HG02884 (cell line): ENCODE measurements around the gene MRPL36.
"Not testable (repeated sequence)": the region's sequence is repeated elsewhere in the genome, so short reads cannot be mapped to it uniquely, and the experiment has no call there.

Experiments
- ATAC-seq: cut with Tn5 transposase; IDR thresholded peaks from one replicate; pipeline ENCODE4 v1.9.1; 2021; ENCODE audit warnings: mild to moderate bottlenecking, moderate library complexity; ENCODE audit not compliant: unreplicated experiment

MRPL36 gene

DNA sequence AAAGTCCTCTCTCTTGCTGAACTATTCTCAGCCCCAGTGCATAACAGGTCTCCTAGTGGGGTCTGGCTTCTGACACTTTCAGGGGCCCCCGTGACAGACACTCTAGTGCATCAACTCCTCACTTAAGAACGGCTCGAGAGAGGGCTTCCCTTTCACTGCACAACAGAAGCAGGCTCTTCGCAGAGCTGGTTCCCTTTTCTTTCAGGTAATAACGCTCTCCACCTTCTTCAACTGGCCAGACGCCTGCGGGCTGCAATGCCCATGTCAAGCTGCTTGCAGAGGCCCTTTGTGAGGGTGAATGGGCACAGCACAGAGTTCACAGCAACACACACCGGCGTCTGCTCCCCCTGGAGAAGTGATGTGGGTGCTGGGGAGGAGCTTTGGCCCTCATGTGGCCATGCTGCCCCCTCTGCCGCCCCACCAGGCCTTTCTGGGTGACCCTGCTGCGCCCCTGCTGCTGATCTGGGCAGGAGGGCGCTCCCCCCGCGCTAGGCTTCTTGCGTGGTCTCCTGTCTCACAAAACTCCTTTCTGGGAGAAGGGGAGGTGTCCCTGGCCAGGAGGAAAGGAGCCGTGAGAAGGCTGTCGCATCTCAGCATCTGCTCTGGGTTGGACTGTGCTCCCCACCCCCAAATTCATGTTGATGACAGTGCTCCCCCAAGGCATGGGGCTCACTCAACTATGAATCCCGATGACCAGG, 2.4 kb downstream of the MRPL36 start:
- ATAC-seq, result no peak

DNA sequence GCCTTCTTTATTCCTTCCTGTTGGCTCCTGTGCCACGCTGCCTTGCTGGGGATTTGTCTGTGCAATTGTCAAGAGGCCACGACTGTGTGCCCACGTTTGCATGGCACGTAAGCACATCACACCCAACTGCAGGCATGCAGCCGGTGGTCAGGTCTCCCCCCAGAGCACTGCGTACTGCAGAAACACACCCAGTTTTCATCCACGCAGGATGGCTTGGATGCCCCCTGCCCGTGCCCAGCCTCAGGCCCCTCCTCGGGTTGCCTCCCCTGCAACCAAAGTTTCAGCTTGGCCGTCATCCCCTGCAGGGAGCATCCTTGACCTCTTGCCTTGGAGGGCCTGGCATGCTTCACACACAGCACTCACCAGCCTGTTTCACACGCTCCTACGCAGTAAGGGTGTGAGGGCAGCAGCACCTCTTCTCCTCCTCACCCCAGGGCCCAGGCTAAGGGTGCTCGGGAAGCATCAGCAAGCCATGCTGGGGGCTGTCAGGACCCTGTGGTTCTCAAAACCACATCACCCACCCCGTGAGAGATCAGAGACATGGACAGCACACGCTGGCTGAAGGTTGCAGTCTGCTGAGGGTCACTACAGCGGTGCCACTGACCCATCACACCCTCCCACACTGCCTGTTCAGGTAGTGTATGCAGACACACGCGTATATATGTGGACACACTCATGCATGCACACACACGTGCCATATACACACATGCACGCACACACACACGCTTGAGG, 3.1 kb downstream of the MRPL36 start:
- ATAC-seq, result no peak

DNA sequence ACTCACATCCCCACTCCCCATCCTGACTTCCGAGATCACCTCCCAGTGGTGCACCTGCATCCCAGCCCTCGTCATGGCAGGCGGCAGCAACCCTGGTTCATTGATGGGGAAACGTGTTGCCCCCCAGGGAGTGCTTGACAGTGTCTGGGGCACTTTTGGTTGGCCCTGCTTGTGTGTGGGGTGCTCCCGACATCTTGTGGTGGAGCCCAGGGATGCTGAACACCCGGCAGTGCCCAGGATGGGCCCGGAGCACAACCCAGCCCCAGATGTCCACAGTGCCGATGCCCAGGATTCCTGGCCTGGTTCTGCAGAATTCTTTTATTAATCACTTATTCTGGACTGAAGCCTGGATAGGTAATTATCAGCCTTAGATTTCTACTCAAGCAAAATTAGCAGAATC, 3.7 kb downstream of the MRPL36 start:
- no peak for ATAC-seq

DNA sequence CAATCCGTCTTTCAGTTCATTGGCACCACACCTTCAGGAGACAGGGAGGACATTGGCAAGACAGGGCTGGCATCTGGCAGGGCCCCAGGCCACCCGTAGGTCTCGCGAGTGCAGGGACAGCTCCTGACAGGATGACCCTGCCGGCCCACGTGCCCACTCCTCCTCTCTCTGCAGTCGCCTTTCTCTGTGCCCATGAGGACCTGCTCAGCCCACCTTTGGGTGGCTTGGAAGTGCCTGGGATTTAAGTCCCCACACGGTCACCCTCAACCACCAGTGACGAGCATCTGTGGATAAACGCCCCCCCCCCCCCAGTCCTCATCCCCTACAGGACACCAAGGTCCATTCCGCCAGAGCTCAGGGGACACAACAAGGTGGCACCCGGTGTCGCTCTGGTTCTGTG, 4.1 kb downstream of the MRPL36 start:
- ATAC-seq, result no peak

DNA sequence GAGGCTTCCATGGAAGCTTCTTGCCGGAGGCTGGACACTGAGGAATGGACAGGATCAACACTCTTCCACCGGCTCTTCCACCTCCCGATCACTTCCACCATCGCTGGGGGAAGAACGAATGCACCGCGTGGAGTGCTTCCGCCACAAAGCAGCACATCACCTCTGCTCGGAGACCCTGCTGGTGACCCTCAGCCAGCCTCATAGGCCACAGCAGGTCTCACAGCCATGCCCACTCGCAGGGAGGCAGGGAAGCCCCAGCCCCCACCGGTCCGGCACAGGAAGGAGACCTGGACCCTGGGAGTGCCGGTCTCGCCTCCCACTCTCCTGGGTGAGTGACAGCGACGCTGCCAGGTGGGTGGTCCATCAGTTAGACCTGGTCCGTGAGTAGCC, 4.7 kb downstream of the MRPL36 start:
- no peak for ATAC-seq

DNA sequence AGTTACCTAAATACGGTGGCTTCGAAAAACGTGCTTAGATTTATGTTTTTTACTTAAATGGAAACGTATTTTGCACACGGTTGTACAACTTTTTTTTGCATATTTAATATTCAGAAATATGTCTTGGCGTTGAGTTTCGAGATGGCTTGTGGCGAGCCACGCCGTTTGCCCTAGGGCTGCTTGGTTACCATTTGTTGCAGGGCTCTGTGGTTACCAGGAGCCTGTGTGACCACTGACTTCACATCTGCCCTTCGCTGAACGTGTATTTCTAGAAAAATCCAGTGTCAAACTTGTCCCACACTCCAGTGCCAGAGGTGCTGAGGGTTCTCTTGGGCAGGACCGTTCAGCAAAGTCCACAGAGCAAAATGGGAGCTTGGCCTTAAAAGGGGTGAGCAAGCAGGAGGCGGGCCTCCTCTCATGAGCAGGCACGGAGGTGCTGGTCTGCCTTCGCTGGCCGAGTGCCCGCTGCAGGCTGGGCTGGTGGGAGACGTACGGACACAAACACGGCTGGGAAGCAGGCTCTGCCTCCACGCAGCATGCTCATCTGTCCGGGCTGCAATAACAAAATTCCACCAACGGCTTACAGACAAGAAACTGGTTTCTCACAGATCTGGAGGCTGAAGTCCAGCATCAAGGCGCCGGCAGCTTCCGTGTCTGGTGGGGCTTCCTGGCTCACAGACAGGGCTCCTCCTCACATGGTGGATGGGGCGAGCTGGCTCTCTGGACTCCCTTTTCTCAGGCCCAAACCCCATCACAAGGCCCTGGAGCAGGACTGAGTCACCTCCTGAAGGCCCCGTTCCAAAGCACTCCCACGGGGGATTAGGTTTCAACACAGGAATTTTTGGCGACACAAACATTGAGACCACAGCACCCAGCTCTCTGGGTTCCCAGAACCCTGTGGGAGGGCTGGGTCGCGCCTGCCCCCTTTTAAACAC, 5.4 kb downstream of the MRPL36 start:
- no peak for ATAC-seq

DNA sequence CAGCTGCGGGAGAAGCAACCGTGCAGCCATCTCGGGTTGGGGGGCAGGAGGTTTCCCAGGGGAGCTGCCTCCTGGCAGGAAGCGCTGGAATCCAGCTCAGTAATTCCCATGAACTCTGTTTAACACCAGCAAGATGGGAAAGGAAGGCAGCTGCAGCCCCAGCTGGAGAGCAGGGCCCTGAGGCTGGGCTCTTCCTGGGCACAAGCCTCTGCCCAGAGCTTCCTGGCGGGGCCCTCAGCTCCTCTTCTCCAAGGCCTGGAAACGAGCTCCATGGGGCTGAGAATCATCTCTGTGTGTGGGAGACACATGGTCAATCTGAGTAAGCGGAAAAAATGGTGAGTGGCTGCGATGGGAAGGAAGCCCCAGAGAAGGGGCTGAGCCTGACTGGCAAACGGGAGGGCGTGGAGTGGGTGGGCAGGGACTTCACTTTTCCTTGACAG, 6.3 kb downstream of the MRPL36 start:
- no peak for ATAC-seq

DNA sequence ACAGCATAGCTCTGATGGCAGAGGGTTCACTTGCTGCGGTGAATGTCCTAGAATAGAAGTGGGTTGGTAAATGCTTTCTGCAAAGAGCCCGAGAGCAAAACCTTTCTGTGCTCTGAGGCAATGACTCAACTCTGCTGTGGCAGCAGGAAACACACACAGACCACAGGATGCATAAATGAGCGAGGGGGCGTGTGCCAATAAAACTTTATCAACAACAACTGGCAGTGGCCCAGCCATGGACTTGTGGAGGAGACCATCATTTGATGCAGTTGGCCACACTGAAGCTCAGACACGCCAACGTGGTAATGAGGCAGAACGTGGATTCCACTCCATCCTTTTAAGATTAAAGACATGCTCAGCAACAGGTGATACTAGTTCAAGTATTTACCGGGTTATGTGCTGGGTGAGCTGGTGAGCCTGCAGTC, 6.8 kb downstream of the MRPL36 start:
- ATAC-seq, result peak; percentile 97

DNA sequence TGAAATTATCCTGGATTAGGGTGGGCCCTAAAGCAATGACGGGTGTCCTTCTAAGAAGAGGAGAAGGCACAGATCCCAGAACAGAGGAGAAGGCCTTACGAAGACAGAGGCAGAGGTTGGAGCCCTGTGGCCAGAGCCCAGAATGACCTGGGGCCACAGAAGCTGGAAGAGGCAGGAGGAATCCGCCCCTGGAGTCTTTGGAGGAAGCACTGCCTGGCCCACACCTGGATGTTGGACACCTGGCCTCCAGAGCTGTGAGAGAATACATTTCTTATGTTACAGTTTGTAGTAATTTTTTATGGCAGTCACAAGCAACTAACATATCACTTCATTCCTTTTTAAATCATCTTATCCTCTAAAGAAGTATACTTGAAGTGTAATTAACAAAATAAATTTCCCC, 8.5 kb downstream of the MRPL36 start:
- ATAC-seq, result no peak

DNA sequence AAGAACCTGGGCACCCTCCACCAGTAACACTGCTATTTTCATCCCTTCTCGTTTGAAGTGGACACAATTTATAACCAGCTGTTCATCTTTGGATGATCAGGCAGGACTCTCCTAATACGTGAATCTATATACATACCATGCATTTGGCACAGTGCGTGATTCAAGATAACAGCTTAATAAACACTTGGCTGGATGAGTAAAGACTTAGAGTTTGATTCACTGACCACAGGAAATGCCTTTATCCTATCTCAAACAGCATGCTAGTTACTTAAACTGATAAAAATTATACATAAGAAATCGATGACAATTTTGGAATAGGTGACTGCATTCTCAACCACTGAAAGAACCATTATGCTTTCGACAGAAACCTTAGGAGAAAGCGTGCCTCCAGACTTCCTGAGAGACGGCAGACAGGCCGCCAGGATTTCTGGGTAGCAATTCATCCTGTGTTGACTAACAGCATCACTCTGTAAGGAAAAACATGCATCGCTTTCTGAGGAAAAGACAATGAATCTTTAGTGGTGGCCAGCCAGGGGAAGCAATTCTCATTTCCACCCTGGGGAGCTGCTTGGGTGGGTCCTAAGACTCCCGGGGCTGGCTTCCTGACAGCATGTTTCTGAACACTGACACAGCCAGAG, 9.7 kb downstream of the MRPL36 start:
- ATAC-seq, result no peak

DNA sequence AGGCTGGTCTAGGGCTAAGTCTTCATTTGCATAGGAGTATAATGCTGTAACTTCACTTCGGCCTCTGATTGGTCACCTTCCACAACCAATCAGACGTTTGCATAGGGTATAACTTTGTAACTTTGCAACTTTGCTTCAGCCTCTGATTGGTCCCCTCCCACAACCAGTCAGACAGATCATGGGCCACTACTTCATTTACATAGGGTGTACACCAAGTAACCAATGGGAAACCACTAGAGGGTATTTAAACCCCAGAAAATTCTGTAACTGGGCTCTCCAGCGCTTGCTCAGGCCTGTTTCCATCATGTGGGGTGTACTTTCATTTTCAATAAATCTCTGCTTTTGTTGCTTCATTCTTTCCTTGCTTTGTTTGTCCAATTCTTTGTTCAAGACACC, 10.2 kb downstream of the MRPL36 start:
- ATAC-seq, result not testable (repeated sequence)

DNA sequence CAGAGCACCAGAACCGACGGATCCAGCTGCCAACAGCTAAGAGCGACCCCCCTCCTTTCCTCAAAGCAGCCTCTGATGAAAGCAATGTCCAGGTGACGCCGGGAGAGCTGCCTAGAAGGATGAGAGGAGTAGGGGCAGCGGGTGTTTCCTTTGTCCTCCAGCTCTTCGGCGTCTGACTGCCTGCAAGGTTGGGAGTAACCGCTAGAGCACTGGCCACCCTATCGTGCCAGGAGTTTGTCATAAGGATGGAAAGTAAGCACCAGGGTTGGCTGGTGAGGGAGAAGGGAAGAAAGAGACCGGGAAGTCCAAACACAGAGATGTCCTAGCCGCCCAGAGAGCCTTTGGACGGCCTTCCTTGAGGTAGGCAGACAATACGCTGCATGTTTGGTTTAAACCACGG, 10.8 kb downstream of the MRPL36 start:
- ATAC-seq, result no peak

DNA sequence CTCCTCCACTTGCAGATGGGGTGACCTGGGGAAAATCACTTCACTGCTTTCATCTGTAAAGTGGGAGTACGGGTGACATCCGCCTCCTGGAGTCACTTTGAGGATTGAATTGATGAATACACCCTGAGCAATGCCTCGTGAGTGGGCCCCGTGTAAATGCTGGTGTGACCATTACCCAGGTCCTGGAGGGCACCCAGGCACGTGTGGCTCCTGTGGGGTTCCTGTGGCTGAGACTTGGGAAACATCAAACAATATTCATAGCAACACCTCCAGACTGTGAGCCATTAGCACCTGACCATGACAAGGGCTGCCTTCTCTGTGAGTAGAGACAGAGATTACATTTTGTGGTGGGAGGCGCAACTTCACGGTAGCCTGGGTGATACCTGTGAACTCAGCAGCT, 11.4 kb downstream of the MRPL36 start:
- ATAC-seq, result no peak

DNA sequence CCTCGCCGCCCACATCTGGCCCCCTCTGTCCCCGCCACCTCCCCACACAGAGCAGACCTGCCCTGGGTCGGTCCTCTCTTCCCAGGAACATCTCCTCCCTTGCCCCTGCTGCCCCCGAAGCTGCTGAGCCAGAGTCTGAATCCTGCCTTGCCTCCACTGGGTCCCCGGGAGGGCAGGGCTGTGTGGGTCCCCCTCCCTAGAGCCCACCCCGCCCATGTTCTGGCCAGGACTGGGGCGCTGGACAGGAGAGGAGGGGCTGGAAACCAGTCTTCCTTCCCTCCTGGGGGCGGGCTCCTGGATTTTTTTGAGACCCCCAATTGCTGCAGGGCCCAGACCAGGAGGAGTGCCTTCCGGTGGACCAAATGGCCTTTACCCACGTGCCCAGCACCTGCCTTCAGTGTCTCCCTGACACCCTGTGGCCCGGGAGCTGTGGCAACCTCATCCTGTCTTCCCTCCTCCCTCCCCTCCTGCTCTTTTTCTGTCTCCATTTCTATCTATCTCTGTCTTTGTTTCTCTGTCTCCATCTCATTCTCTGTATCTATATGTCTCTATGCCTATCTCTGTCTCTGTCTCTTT, 12.1 kb downstream of the MRPL36 start:
- no peak for ATAC-seq

DNA sequence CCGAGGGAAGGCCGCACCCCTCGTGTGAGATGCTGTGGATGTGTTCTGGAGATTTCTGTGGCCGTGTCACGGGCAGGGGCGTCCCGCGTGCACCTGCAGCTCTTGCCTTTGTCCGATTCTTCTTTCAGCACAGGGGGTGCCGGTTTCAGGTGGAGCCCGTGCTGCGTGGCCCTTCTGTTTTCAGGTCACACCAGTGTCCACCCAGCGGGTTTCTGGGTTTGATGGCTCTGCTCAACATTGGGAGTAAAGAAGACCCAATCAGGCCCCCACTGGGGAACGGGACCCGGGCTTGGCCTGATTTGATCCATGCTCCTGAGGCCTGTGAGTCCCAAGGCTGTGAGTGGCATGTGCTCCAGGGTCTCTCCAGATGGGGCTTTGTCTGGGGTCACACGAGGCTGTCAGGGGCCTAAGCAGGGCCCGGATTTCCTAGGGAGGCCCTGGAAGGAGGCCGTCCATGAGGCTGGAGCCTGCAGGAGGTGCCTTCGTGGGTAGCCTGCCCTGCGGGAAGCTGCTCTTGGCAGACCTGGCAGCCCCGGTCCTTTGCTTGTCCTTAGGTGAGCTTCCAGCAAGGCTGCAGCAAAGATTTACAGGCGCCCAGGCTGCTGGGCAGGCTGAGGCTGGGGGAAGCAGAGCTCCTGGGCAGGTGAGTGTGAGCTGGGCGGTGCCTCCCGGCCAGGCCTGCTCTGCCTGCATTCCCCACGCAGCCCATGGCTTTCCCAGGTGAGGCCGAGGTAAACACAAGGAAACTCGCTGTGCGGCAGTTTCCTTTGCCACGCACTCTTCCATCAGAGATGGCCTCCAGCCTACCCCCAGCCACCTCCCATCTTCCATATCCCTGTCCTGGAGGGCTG, 12.8 kb downstream of the MRPL36 start:
- ATAC-seq, result no peak

DNA sequence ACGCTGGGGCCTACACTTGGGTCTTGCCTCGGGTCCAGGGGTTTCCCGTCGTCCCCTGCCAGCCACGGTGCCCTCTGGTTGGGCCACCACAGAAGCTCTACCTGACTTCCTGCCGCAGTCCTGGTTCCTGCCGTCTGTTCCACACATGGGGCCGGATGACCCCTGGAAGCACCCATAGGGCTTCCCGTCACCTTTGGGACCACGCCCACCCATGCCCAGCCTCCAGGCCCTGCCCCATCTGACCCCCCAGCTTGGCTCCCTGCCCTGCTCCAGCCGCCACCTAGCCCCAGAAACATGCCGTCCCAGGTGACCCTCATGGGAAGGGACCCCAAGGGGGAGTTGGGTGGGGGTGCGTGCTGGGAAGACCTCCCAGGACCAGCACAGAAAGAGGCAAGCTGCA, 13.7 kb downstream of the MRPL36 start:
- no peak for ATAC-seq

DNA sequence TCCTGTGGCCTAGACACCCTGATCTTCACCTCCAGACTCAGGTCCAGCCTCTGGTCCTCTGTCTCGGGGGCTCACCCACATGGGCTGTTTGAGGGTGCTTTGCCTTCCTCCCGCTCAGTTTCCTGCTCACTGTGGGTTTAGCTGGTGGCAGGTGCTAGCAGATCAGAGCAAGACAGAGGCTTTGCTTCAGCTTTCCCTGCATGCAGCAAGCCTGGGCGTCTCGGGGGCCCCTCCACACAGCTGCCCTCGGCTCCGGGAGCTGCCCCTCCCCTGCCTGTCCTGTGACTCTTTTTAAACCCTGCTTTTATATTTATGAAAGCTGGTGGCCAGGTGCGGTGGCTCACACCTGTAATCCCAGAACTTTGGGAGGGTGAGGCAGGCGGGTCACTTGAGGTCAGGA, 14.6 kb downstream of the MRPL36 start:
- ATAC-seq, result no peak

DNA sequence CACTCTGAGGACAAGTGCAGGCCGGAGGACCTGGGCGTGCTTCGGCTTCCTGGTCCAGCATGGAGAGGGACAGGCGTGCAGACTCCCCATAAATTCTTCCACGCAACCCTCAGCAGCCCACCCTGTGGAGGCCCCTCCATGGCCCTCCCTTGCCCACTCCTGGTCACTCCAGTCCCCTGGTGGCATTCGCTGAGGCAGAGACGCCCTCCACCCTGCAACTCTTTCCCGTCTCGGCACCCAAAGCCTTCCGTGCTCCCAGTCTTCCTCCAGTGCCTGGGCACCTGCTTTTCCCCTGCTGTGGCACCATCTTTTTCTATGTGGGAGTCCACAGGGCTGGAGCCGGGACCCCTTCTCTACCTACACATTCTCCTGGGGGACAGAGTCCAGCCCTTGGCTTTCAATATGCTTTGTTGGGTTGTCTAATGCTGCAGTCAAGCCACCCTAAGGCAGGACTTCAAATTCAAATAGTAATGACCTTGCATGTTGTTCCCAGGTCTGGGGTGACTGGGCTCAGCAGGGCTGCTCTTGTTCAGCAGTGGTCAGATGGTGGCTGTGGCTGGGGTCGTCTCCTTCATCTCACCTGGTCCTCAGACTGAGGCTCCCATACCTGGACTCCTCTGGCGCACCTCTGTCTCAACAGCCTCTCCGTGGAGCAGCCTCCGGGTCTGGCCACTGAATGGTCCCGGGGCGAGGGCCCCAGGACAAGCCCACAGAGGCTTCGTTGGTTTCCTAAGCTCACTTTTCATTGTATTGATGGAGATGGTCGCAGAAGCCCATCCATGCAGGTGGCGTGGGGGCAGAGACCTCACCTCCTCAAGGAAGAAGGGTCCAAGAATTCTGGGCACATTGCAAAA, 15.2 kb downstream of the MRPL36 start:
- no peak for ATAC-seq

DNA sequence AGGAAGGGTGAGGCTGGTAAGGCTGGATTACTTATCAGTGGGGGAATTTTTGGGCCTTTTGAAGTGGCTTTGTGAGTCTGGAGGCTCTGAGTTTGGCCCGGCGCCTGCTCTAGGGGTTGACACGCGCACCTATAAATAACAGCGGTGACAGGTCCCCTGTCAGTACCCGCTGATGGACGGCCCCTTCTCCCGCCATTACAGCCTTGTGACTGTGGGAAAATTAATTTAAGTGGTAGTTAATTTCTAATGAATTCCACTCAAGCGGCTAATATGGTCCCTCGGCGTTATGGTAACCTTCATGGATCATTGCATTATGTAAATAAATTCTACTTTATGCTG, 16.5 kb downstream of the MRPL36 start:
- ATAC-seq, result peak; percentile 84
